GM12864 (cell line): ENCODE results near the gene CDC40.

Experiments
- DNase-seq: peaks from one replicate; pipeline ENCODE4 v3.0.0-alpha.2; 2011; ENCODE audit warnings: low read depth
- H3K4me3 ChIP-seq: 2 replicates; pipeline ENCODE4 v1.5.1; 2011; ENCODE audit warnings: mild to moderate bottlenecking, low read depth, low read length, control low read depth
- CTCF ChIP-seq: IDR thresholded peaks from 2 replicates; pipeline ENCODE4 v1.5.1; 2011; ENCODE audit warnings: low read depth, mild to moderate bottlenecking, moderate library complexity, low read length, control low read depth, inconsistent platforms; ENCODE audit errors: missing control alignments

Gene CDC40

GRCh38 chr6:110250058-110250457, 69.8 kb downstream of the CDC40 start:
- H3K4me3 ChIP-seq = no peak overlapping the region
- no peak for TF ChIP-seq CTCF
- no peak for DNase-seq

GRCh38 chr6:110250838-110251237, 70.6 kb downstream of the CDC40 start:
- no peak overlapping the region for H3K4me3 ChIP-seq
- no peak for DNase-seq
- no peak for TF ChIP-seq CTCF

DNA sequence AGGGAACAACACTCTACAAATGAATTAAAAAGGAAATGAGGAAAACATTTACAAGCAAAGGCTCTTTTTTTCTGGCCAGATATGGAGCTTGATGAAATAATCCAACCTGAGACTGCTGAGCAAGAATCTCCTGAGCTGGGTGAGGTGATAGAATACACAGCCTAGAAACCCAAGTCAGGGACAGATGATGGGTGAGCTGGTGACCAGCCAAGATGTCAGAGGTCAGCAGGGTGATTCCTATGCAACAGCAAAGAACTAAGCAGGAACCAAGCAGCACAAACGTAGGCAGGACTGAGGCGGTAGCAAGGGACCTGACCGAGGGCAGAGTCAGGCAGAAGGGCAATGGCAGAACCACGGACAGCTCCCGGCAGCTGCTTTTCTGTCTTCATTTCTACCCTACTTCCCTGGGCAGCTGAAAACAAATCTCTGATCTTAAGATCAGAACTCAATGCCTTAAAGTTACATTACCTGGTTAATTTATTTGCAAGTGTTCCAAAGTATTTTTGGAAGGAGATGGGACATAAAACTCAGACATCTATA, 75.1 kb downstream of the CDC40 start:
- no peak for TF ChIP-seq CTCF
- H3K4me3 ChIP-seq = no peak overlapping the region
- DNase-seq = no peak

GRCh38 chr6:110256366-110256765, 76.1 kb downstream of the CDC40 start:
- no peak for DNase-seq
- no peak for TF ChIP-seq CTCF
- H3K4me3 ChIP-seq = no peak overlapping the region

- DNase-seq = no peak
- H3K4me3 ChIP-seq = no peak overlapping the region
- no peak for TF ChIP-seq CTCF
These were observed 85.0 kb downstream of the CDC40 start for GRCh38 chr6:110265273-110265672.

- TF ChIP-seq CTCF = no peak
- no peak overlapping the region for H3K4me3 ChIP-seq
- DNase-seq = no peak
These were observed 86.8 kb downstream of the CDC40 start for GRCh38 chr6:110266996-110267395.

DNA sequence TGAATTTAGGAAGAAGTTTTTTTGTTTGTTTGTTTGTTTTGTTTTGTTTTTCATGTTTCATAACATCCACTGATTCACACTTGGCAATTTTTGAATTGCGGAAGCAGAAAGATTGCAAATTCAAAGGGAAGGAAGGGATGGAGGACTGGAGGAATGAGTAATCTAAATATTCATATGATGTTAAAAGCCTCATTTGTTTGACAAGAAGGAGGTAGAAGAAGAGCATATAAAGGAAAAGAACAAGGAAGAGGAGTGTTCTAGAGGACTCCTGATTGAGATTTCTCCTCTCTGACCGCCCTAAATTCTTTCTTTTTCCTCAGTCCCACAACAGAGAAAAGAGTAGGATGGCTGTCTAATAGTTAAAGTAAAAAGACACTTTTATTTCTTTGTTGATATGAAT, 89.4 kb downstream of the CDC40 start:
- DNase-seq = no peak
- no peak for TF ChIP-seq CTCF
- no peak overlapping the region for H3K4me3 ChIP-seq
